ENCODE measurements around the gene FSTL1.

FSTL1 gene

GRCh38 chr3:120450600-120451271 lies at the start of gene FSTL1:
TSS of gene FSTL1 (minus strand) at chr3:120450992. CDS start at chr3:120450746, 246 bp downstream.
- DNase-seq: peak; percentile 6
- peak; percentile 40 for ATAC-seq

GRCh38 chr3:120498556-120499346 lies 48.0 kb upstream of the FSTL1 start:
- no peak for DNase-seq
- ATAC-seq: no peak

- ATAC-seq: no peak
Observed at GRCh38 chr3:120497818-120498217, 47.0 kb upstream of the FSTL1 start.

GRCh38 chr3:120497336-120497735 lies 46.5 kb upstream of the FSTL1 start:
- ATAC-seq (no peak), DNase-seq (no peak)

More at GRCh38 chr3:120497818-120498217, 47.0 kb upstream of the FSTL1 start:
- DNase-seq: no peak

- DNase-seq (no peak), ATAC-seq (no peak)
Observed at GRCh38 chr3:120496278-120497002, 45.6 kb upstream of the FSTL1 start.

- DNase-seq (no peak), ATAC-seq (no peak)
Observed at GRCh38 chr3:120495809-120496208, 45.0 kb upstream of the FSTL1 start.

- ATAC-seq: no peak
- DNase-seq: no peak
Observed at GRCh38 chr3:120492103-120492502, 41.3 kb upstream of the FSTL1 start.

- no peak for ATAC-seq
- DNase-seq: no peak
Observed at GRCh38 chr3:120489421-120489820, 38.6 kb upstream of the FSTL1 start.

- DNase-seq (no peak), ATAC-seq (no peak)
Observed at GRCh38 chr3:120488296-120488695, 37.5 kb upstream of the FSTL1 start.

GRCh38 chr3:120487191-120487650 lies 36.4 kb upstream of the FSTL1 start:
- no peak for DNase-seq

GRCh38 chr3:120481081-120481480 lies 30.3 kb upstream of the FSTL1 start:
- ATAC-seq (no peak), DNase-seq (no peak)

More at GRCh38 chr3:120487191-120487650, 36.4 kb upstream of the FSTL1 start:
- ATAC-seq: no peak

GRCh38 chr3:120477781-120478180 lies 27.0 kb upstream of the FSTL1 start:
- ATAC-seq (no peak), DNase-seq (no peak)

GRCh38 chr3:120475722-120476377 lies 25.1 kb upstream of the FSTL1 start:
- ATAC-seq (no peak), DNase-seq (no peak)

- DNase-seq: no peak
Observed at GRCh38 chr3:120473896-120474675, 23.3 kb upstream of the FSTL1 start.

GRCh38 chr3:120473389-120473788 lies 22.6 kb upstream of the FSTL1 start:
- no peak for DNase-seq
- no peak for ATAC-seq

More at GRCh38 chr3:120473896-120474675, 23.3 kb upstream of the FSTL1 start:
- no peak for ATAC-seq

- ATAC-seq (no peak), DNase-seq (no peak)
Observed at GRCh38 chr3:120472121-120472844, 21.5 kb upstream of the FSTL1 start.

GRCh38 chr3:120471643-120472042 lies 20.9 kb upstream of the FSTL1 start:
- ATAC-seq (no peak), DNase-seq (no peak)

GRCh38 chr3:120470870-120471269 lies 20.1 kb upstream of the FSTL1 start:
- DNase-seq (no peak), ATAC-seq (no peak)

- no peak for DNase-seq
- ATAC-seq: no peak
Observed at GRCh38 chr3:120469882-120470301, 19.1 kb upstream of the FSTL1 start.

GRCh38 chr3:120469440-120469839 lies 18.6 kb upstream of the FSTL1 start:
- DNase-seq (no peak), ATAC-seq (no peak)
